Measurements from ENCODE around the gene HOXA9.
A peak's percentile ranks its signal among the peaks of the same experiment; 100 is the strongest.

Gene HOXA9

GRCh38 chr7:27197137-27198042, 32.1 kb upstream of the HOXA9 start:
- Histone ChIP-seq H3K4me1 (ENCODE audit: control insufficient read depth, insufficient read depth, low read length) (peaks cover 20% of the 10 kb centered on the region), H3K27ac (ENCODE audit: extremely low read depth, low read depth, low read length) (peak overlapping the region; percentile 92), H3K4me3 (ENCODE audit: low read depth, low read length) (peak overlapping the region; percentile 89), H3K9me3 (ENCODE audit: control insufficient read depth, insufficient read depth, low read depth, low read length) (no peaks in the 10 kb centered on the region), H3K36me3 (ENCODE audit: control insufficient read depth in 2 of 2, insufficient read depth in 1 of 2, low read length in 2 of 2) (peaks cover 8 to 14% of the 10 kb centered on the region in 2 experiments; a peak in 2 of 3 replicates)
- ChIA-PET POLR2A (interaction anchor here (3.7 kb wide), 1 partner anchor 12 kb away, joined by 36 read pairs; the partner anchor contains the start of gene HOXA11), CTCF (interaction anchor here (1.0 to 3.0 kb wide), 2 partner anchors 584 to 823 kb away, joined by 4 to 11 read pairs; no protein-coding TSS in a partner anchor)
- TF ChIP-seq PRDM6 (tag by site-specific recombination; IDR thresholded peaks at IDR 0.05) (peak; percentile 51; the same call in 1 of the 2 replicates), PRDM1 (tag by site-specific recombination; IDR thresholded peaks at IDR 0.05) (peak; percentile 47; the same call in 1 of the 2 replicates), ZNF112 (tag by site-specific recombination; IDR thresholded peaks at IDR 0.05) (no peak)

GRCh38 chr7:27196287-27196767, 31.0 kb upstream of the HOXA9 start:
- Histone ChIP-seq H3K9me3 (ENCODE audit: control insufficient read depth, insufficient read depth, low read depth, low read length) (no peaks in the 10 kb centered on the region), H3K4me1 (ENCODE audit: control insufficient read depth, insufficient read depth, low read length) (peaks cover 17% of the 10 kb centered on the region), H3K4me3 (ENCODE audit: low read depth, low read length) (peak overlapping the region; percentile 89), H3K27ac (ENCODE audit: extremely low read depth, low read depth, low read length) (no peak overlapping the region), H3K36me3 (ENCODE audit: control insufficient read depth in 2 of 2, insufficient read depth in 1 of 2, low read length in 2 of 2) (peaks cover 9 to 23% of the 10 kb centered on the region in 2 experiments; a peak in 2 of 3 replicates)
- ChIA-PET POLR2A (interaction anchor here (0.6 to 2.6 kb wide), 4 partner anchors 10 to 544 kb away, joined by 3 to 25 read pairs (median 4); partner anchors contain the start of gene HOXA11), CTCF (interaction anchor here (0.5 to 3.1 kb wide), 39 partner anchors 9 to 898 kb away, joined by 3 to 26 read pairs (median 4); partner anchors contain the start of genes HIBADH and HOXA11)
- TF ChIP-seq ZNF18 (tag by site-specific recombination; IDR thresholded peaks at IDR 0.05) (no peak), BCL11A (tag by site-specific recombination; IDR thresholded peaks at IDR 0.05; ENCODE audit: low read depth) (peak; percentile 87), SETDB1 (IDR thresholded peaks at IDR 0.05; ENCODE audit: insufficient read length, low read length) (no peak), KLF10 (tag by site-specific recombination; IDR thresholded peaks at IDR 0.05) (0 out of 2 replicates have a peak, but pooled peaks have one; percentile 46), RBAK (tag by site-specific recombination; IDR thresholded peaks at IDR 0.05) (no peak), ZNF843 (tag by site-specific recombination; IDR thresholded peaks at IDR 0.05) (0 out of 2 replicates have a peak, but pooled peaks have one; percentile 15), ZNF677 (tag by site-specific recombination; IDR thresholded peaks at IDR 0.05) (no peak), IKZF3 (tag by site-specific recombination; IDR thresholded peaks at IDR 0.05) (peak; percentile 22; the same call in 1 of the 2 replicates), KLF8 (tag by site-specific recombination; IDR thresholded peaks at IDR 0.05) (0 out of 2 replicates have a peak, but pooled peaks have one; percentile 30), ZXDB (tag by site-specific recombination; IDR thresholded peaks at IDR 0.05) (0 out of 2 replicates have a peak, but pooled peaks have one; percentile 23), ZNF362 (tag by site-specific recombination; IDR thresholded peaks at IDR 0.05) (peak; percentile 46; the same call in 1 of the 2 replicates), ZNF654 (tag by site-specific recombination; IDR thresholded peaks at IDR 0.05; ENCODE audit: low read depth) (peak; percentile 87), BCL11B (tag by site-specific recombination; IDR thresholded peaks at IDR 0.05; ENCODE audit: low read depth) (peak; percentile 80), CTCF (tag by site-specific recombination; IDR thresholded peaks at IDR 0.05) (peak; percentile 71), ZNF366 (tag by site-specific recombination; conservative IDR thresholded peaks at IDR 0.05) (peak; percentile 79), PRDM6 (tag by site-specific recombination; IDR thresholded peaks at IDR 0.05) (peak; percentile 88), SCRT2 (tag by site-specific recombination; IDR thresholded peaks at IDR 0.05) (no peak), ZNF510 (tag by site-specific recombination; IDR thresholded peaks at IDR 0.05; ENCODE audit: insufficient replicate concordance) (no peak), ZNF660 (tag by site-specific recombination; IDR thresholded peaks at IDR 0.05) (peak; percentile 46; the same call in 1 of the 2 replicates), FEZF1 (tag by site-specific recombination; IDR thresholded peaks at IDR 0.05) (peak; percentile 90), ZEB2 (tag by site-specific recombination; IDR thresholded peaks at IDR 0.05) (0 out of 2 replicates have a peak, but pooled peaks have one; percentile 35), ZNF16 (tag by site-specific recombination; IDR thresholded peaks at IDR 0.05; ENCODE audit: low read depth) (no peak), PRDM1 (tag by site-specific recombination; IDR thresholded peaks at IDR 0.05) (peak; percentile 54; the same call in 1 of the 2 replicates)
